GM13977 (cell line): ENCODE measurements around the gene TBC1D24.

Source experiments
- DNase-seq: peaks from one replicate; pipeline ENCODE4 v3.0.0; 2012; ENCODE audit warnings: low spot score
- CTCF ChIP-seq: IDR thresholded peaks from 2 replicates; pipeline ENCODE4 v1.5.1; 2012; ENCODE audit warnings: mild to moderate bottlenecking, control low read depth; ENCODE audit not compliant: insufficient read depth; ENCODE audit errors: extremely low read depth, missing control alignments
- in situ Hi-C: fragments of 300-500 bp; cut with MboI; formaldehyde crosslinking; loops from one replicate; pipeline ENCODE4 v1.12.0; 2022; ENCODE audit warnings: low sequenced_read_pairs, low pct_unique_long_range_greater_than_20kb, mixed read lengths, inconsistent platforms; ENCODE audit not compliant: unreplicated experiment

Gene TBC1D24

GRCh38 chr16:2527784-2528100, 52.8 kb downstream of the TBC1D24 start:
- TF ChIP-seq CTCF: no peak
- no peak for DNase-seq
- in situ Hi-C loops: no loop called here

GRCh38 chr16:2528161-2529060, 53.5 kb downstream of the TBC1D24 start:
- no peak for TF ChIP-seq CTCF
- in situ Hi-C loops: no loop called here
- DNase-seq: no peak

- no peak for TF ChIP-seq CTCF
- in situ Hi-C loops: no loop called here
- DNase-seq: no peak
Observed at GRCh38 chr16:2529061-2529931, 54.4 kb downstream of the TBC1D24 start.

GRCh38 chr16:2529961-2530628, 55.2 kb downstream of the TBC1D24 start:
- no peak for TF ChIP-seq CTCF
- in situ Hi-C loops: no loop called here
- no peak for DNase-seq

GRCh38 chr16:2530629-2531318, 55.8 kb downstream of the TBC1D24 start:
- no peak for TF ChIP-seq CTCF
- no peak for DNase-seq
- in situ Hi-C loops: no loop called here

- no peak for TF ChIP-seq CTCF
- DNase-seq: no peak
- in situ Hi-C loops: no loop called here
Observed at GRCh38 chr16:2531371-2531695, 56.4 kb downstream of the TBC1D24 start, which contains the start of gene CEMP1. Gene CEMP1, minus strand, starts transcription at chr16:2531408. Its CDS starts 335 bp downstream, at chr16:2531073.
